ENCODE data around the gene CBLN2. TPM values are rescaled to one million over a fixed set of nuclear protein-coding genes. Genes with fewer than 3 reads are reported as not detected.

Gene CBLN2
- total and polyA plus RNA-seq, 5 donors: 0.09 to 0.39 (median 0.14) TPM

- H3K27me3 ChIP-seq (ENCODE audit: control insufficient read depth, insufficient read depth): peaks cover 9% of the 10 kb centered on the region
- H3K4me3 ChIP-seq (ENCODE audit: low read length): no peak overlapping the region
- no peaks in the 10 kb centered on the region for H3K9me3 ChIP-seq (ENCODE audit: control insufficient read depth, low read length)
- WGBS: under 1% methylated on average over 59 of the region's 59 CpGs
- intact Hi-C loops (cut with DNase I): no loop called here
- ATAC-seq (no peak), DNase-seq (no peak)
- H3K4me1 ChIP-seq (ENCODE audit: control insufficient read depth, insufficient read depth, low read length): no peaks in the 10 kb centered on the region
- no peak overlapping the region for H3K27ac ChIP-seq (ENCODE audit: low read length)
These were observed 2.2 kb downstream of the CBLN2 start for GRCh38 chr18:72541871-72542332.

GRCh38 chr18:72539901-72540300 lies 4.2 kb downstream of the CBLN2 start:
- Histone ChIP-seq H3K27ac (ENCODE audit: low read length) (no peak overlapping the region), H3K27me3 (ENCODE audit: control insufficient read depth, insufficient read depth) (peaks cover 9% of the 10 kb centered on the region), H3K4me3 (ENCODE audit: low read length) (no peak overlapping the region), H3K4me1 (ENCODE audit: control insufficient read depth, insufficient read depth, low read length) (no peaks in the 10 kb centered on the region), H3K9me3 (ENCODE audit: control insufficient read depth, low read length) (no peaks in the 10 kb centered on the region)
- WGBS: 58% methylated on average over 5 of the region's 5 CpGs
- intact Hi-C loops (cut with DNase I): no loop called here
- DNase-seq: no peak
- no peak for ATAC-seq

GRCh38 chr18:72530622-72531021 lies 13.5 kb downstream of the CBLN2 start:
- no peak overlapping the region for H3K27ac ChIP-seq (ENCODE audit: low read length)
- H3K4me3 ChIP-seq (ENCODE audit: low read length): no peak overlapping the region
- no peaks in the 10 kb centered on the region for H3K4me1 ChIP-seq (ENCODE audit: control insufficient read depth, insufficient read depth, low read length)
- no peak for DNase-seq
- H3K9me3 ChIP-seq (ENCODE audit: control insufficient read depth, low read length): no peaks in the 10 kb centered on the region
- no peaks in the 10 kb centered on the region for H3K27me3 ChIP-seq (ENCODE audit: control insufficient read depth, insufficient read depth)
- intact Hi-C loops (cut with DNase I): no loop called here
- ATAC-seq: no peak
- 61% methylated on average over 1 of the region's 1 CpG for WGBS

GRCh38 chr18:72504866-72505265 lies 39.3 kb downstream of the CBLN2 start:
- Histone ChIP-seq H3K27me3 (ENCODE audit: control insufficient read depth, insufficient read depth) (no peaks in the 10 kb centered on the region), H3K4me3 (ENCODE audit: low read length) (no peak overlapping the region), H3K9me3 (ENCODE audit: control insufficient read depth, low read length) (no peaks in the 10 kb centered on the region), H3K4me1 (ENCODE audit: control insufficient read depth, insufficient read depth, low read length) (no peaks in the 10 kb centered on the region), H3K27ac (ENCODE audit: low read length) (no peak overlapping the region)
- intact Hi-C loops (cut with DNase I): loop anchor here in 1 of 4 donors (10.0 kb wide), 1 partner anchor 60 kb away; no protein-coding TSS in a partner anchor
- WGBS: 85% methylated on average over 5 of the region's 5 CpGs
- no peak for ATAC-seq
- DNase-seq: no peak

GRCh38 chr18:72502671-72503431 lies 41.3 kb downstream of the CBLN2 start:
- Histone ChIP-seq H3K27me3 (ENCODE audit: control insufficient read depth, insufficient read depth) (no peaks in the 10 kb centered on the region), H3K9me3 (ENCODE audit: control insufficient read depth, low read length) (no peaks in the 10 kb centered on the region), H3K4me1 (ENCODE audit: control insufficient read depth, insufficient read depth, low read length) (no peaks in the 10 kb centered on the region), H3K27ac (ENCODE audit: low read length) (no peak overlapping the region), H3K4me3 (ENCODE audit: low read length) (no peak overlapping the region)
- DNase-seq (peak in 2 of 3 donors; percentile 26 to 37), ATAC-seq (peak in 1 of 2 donors; percentile 24)
- WGBS: 86% methylated on average over 19 of the region's 19 CpGs
- intact Hi-C loops (cut with DNase I): loop anchor here in 1 of 4 donors (10.0 kb wide), 1 partner anchor 62 kb away; no protein-coding TSS in a partner anchor

- no peaks in the 10 kb centered on the region for H3K4me1 ChIP-seq (ENCODE audit: control insufficient read depth, insufficient read depth, low read length)
- intact Hi-C loops (cut with DNase I): no loop called here
- 88% methylated on average over 3 of the region's 3 CpGs for WGBS
- H3K9me3 ChIP-seq (ENCODE audit: control insufficient read depth, low read length): no peaks in the 10 kb centered on the region
- DNase-seq: no peak
- H3K27ac ChIP-seq (ENCODE audit: low read length): no peak overlapping the region
- no peak for ATAC-seq
- no peaks in the 10 kb centered on the region for H3K27me3 ChIP-seq (ENCODE audit: control insufficient read depth, insufficient read depth)
- no peak overlapping the region for H3K4me3 ChIP-seq (ENCODE audit: low read length)
These were observed 51.6 kb downstream of the CBLN2 start for GRCh38 chr18:72492497-72492896.

Measured in right cardiac atrium (tissue), 5 donors.